ENCODE results near the gene GVQW3.

The GVQW3 gene

DNA sequence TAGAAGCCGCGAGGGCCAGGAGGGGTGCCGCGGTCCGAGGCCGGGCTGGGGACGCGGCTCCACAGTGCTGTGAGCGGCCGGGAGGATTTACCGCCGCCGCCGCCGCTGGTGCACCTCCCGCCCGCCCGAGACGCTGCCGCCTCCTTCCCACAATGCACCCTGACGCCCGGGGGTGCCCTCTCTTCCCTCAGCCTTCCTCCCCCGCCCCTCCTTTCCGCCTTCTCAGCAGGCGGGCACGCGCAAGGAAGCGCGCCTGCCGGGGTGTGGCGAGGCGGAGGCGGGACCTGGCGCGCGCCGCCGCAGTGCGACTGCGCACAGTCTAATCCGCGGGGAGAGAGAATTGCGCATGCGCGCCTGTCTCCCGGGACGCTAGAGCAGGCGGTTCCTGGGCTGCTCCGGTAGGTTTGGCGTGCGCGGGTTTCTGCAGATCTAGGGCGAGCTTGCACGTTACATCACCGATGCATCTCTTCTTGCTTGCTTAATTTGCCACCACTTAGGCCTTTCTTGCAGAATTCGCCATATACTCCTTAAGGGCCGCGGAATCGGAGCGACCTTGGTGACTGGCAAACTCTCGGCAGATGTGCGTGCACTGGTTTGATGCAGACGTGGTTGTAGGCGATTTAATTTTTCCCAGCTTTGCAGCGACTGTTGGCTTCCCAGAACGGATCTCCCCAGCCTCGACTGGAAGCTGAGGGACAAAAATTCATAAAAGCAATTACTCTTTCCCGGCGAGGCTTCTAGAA, at the start of gene GVQW3, which contains the start of gene THAP12:
TSS of gene GVQW3 (plus strand) at position 347 of the 743 bp plus-strand sequence. CDS start 506 bp downstream, outside the sequence.
TSS of gene THAP12 (minus strand) at position 156 of the 743 bp plus-strand sequence. CDS start 296 bp downstream, outside the sequence.
- DNase-seq, result peak; percentile 97

DNA sequence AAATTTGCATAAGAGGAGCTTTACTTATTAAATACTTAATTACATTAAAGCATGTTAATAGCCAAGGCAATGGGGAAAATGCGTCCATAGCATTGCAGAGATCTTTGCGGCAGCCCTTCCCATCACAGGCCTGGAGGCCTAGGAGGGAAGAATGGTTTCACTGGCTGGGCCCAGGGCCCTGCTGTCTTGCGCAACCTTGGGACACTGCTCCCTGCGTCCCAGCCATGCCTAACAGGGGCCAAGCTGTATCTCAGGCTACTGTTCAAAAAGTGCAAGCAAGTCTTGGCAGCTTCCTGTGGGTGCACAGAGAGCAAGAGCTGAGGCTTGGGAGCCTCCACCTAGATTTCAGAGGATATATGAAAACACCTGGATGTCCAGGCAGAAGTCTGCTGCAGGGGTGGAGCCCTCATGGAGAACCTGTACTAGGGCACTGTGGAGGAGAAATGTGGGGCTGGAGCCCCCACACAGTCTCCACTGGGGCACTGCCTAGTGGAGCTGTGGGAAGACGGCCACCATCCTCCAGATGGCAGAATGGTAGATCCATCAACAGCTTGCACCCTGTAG, 46.2 kb upstream of the GVQW3 start:
- no peak for DNase-seq

GRCh38 chr11:76335842-76336241, 45.3 kb upstream of the GVQW3 start:
- no peak for DNase-seq

DNA sequence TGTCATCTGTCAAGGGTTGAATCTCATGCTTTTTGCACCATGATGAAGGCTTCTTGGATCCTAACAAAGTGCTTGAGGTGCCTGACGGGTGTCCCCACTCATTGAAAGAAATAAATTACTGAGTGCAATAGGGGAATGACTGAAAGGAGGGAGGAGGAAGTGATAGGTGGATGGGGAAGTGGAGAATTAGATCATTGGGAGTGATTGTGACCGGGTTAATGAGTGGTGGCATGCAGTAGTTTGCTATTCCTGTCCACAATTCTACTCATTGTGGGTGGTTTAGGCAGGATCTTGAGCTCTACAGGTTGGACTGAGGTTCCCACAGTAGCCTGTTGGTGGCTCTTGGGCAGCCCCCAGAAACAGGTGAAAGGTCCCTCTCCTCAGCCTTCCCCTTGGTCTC, 44.5 kb upstream of the GVQW3 start:
- DNase-seq, result no peak

DNA sequence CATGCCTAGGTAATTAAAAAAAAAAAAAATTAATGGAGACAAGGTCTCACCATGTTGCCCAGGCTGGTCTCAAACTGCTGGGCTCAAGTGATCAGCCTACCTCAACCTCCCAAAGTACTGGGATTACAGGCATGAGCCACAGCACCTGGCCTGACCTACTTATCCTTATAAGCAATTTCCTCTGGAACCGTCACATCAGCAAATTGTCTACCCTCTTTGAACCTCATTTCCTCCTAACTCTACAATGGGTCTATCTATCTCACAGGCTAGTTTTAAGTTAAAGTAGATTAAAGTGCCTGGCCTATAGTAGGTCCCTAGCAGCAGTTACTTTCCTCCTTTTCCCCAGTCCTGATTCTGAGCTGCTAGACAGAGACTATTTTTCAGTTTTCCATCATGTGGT, 43.7 kb upstream of the GVQW3 start:
- no peak for DNase-seq

- no peak for DNase-seq
These were observed 43.2 kb upstream of the GVQW3 start for GRCh38 chr11:76337923-76338322.

GRCh38 chr11:76339221-76339620, 41.9 kb upstream of the GVQW3 start:
- DNase-seq, result no peak

GRCh38 chr11:76347466-76347865, 33.7 kb upstream of the GVQW3 start:
- DNase-seq, result no peak

GRCh38 chr11:76348348-76348747, 32.8 kb upstream of the GVQW3 start:
- no peak for DNase-seq

DNA sequence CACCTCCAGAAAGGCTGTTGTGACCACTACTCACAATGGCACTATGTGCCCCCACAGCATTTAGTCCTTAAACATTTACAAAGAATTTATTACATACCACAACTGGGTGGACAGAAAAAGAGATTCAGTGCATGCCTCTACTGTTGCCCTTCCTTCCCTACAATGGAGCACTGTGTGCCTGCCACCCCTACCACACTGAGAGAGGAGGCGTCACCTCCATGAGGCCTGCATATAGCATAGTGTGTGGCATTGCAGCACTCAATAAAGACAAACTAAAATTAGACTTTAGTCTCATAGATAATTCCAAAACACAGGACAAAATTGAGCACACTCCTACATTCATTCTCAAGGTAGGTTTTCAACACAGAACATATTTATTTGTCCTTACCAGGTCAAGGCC, 26.0 kb upstream of the GVQW3 start:
- DNase-seq, result no peak

DNA sequence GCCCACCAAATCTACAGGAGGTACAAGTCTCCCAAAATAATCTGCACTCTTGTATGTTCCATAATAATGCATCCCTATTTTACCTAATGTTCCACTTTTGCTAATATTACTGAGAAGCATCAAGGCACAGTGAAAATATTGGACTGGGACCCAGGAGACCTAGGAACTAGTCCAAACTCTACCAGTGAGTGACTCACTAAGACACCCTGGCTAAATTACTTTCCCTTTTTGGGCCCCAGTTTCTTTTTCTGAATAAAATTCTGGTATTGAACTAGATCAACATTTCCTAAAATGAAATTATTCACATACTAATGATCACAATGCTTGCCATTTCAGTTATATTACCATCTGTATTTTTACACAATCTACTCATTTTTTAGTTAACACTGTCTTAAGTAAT, 19.7 kb upstream of the GVQW3 start:
- no peak for DNase-seq

- DNase-seq, result no peak
These were observed 19.3 kb upstream of the GVQW3 start for GRCh38 chr11:76361776-76362175.

GRCh38 chr11:76362716-76363115, 18.4 kb upstream of the GVQW3 start:
- DNase-seq, result no peak

DNA sequence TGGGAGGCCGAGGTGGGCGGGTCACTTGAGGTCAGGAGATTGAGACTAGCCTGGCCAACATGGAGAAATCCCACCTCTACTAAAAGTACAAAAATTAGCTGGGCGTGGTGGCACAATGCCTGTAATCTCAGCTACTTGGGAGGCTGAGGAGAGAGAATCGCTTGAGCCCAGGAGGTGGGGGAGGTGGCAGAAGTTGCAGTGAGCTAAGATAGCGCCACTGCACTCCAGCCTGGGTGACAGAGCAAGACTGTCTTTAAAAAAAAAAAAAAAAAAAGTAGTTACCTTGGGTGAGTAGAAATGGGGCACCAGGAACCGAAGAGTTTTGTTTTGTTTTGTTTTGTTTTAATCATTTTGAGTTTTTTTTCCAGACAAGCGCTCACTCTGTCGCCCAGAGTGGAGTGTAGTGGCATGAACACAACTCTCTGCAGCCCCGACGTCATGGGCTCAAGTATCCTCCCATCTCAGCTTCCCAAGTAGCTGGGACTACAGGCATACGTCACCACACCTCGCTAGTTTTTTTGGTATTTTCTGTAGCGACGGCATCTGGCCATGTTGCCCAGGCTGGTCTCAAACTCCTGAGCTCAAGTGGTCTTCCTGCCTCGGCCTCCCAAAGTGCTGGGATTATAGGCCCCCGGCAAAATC, 16.0 kb upstream of the GVQW3 start:
- no peak for DNase-seq

- no peak for DNase-seq
These were observed 12.6 kb upstream of the GVQW3 start for GRCh38 chr11:76368490-76368889.

DNA sequence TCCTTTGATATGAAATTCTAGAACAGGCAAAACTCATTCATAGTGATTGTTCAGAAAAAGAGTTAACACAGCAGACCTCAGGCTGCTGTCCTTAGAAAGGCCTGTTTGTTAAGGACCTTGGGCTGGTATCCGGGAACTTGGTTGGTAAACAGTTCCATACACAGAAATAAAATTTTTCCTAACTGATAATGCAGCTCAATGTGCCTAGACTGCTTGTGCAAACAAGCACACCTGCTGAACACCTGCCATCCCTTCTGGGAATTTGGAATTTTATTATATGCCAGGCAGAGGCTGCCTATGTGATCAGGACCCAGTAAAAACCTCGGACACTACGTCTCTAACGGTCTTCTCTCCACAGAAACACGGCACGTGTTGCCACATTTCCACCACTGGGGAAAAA, 11.7 kb upstream of the GVQW3 start:
- no peak for DNase-seq

DNA sequence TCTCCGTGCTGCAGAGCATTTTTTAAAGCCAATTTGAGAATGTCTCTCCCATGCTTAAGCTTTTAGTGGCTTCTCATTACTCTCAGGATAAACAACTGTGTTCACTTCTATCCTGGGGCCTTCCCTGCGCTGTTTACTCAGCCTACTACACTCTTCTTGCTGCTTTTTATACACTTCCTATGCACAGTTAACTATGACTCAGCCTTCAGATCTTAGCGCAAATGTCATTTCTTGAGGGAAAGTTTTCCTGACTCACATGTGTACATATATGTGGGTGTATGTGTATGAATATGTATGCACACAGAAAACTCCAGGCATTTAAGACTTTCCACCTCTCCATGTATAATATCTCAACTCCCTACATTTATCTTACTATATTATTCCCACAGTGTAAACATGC, 10.0 kb upstream of the GVQW3 start:
- no peak for DNase-seq

DNA sequence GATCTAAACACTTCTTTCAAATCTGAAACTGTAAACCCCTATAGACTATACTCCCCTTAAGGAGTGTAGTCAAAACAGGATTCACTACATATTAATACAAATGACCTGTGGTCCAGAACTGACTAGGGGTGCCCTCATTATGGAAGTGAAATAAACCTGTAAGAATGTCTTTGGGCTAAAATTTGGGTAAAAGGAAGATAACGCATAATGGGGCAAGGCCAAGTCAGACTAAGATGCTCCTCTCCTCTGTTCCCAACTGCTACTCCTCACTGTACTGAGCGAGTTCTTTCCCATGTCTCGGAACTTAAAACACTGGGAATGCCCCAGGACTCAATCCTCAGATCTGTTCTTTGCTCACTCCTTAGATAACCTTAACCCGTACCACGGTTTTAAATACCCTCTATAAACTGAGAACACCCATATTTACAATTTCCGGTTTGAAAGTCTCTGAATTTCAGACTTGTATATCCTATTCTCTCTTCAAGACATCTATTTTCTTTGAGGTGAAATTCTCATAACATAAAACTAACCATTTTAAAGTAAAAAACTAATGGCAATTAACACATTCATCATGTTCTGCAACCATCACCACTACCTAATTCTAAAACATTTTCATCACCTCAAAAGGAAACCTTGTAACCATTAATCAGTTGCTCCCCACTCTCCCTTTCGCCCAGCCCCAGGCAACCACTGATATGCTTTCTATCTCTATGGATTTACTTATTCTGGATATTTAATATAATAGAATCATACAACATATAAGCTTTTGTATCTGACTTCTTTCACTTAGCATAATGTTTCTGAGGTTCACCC, 4.2 kb upstream of the GVQW3 start:
- DNase-seq, result no peak

GRCh38 chr11:76379807-76380158, 1.3 kb upstream of the GVQW3 start:
- no peak for DNase-seq

GRCh38 chr11:76380159-76380976, 755 bp upstream of the GVQW3 start:
- peak; percentile 24 for DNase-seq

DNA sequence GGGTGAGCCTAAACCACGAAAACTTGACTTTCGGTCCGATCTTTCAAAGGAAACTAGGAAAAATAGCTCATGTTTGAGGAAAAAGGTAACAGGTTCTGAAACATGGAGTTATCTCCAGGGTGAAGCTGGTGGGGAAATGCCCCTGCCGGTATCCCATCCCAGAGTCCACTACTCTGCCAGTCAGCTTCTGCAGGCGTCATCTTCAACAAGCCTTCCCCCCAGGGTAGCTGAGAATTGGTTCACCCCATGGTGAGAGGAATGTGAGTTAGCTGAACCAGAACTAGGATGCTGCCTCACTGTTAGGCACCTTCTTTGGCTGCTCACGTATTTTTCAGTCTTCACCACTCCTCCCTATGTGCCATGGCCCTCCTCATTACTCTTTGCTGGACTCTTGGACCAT, 1.1 kb downstream of the GVQW3 start:
- no peak for DNase-seq

DNA sequence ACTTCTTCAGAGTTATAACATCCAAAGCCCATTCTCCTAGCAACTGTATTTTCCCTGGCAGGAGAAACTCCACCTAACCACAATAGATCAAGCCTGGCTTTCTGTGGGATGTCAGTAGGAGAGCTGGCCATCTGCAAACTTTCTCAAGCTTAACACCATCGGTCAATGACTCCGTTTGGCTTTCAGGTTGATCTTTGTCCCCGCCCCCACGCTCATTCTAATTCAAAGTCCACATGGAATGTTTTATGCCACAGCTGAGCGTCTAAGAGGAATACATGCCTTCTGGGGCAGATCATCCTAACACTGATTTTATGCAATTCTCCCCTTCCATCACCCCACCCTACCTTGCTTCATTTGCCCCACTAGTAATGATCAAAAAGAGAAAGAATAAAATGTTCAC, 4.8 kb downstream of the GVQW3 start:
- no peak for DNase-seq

GRCh38 chr11:76388408-76388807, 7.3 kb downstream of the GVQW3 start:
- DNase-seq, result no peak

Measured in activated CD4-positive, alpha-beta T cell treated with anti-CD3 and anti-CD28 coated beads for 1 hour (primary cell).